ENCODE measurements around the gene ZNF813.
"Not testable (repeated sequence)": the region's sequence is repeated elsewhere in the genome, so short reads cannot be mapped to it uniquely, and the experiment has no call there.

Gene ZNF813

GRCh38 chr19:53467485-53468262 lies at the start of gene ZNF813:
Gene ZNF813 (plus strand): TSS chr19:53467733. CDS start chr19:53483823, 16,090 bp downstream.
- peak; percentile 91 for DNase-seq (ENCODE audit: low spot score)

- DNase-seq (ENCODE audit: low spot score): not testable (repeated sequence)
Measured at GRCh38 chr19:53420520-53421315, 46.8 kb upstream of the ZNF813 start.

- no peak for DNase-seq (ENCODE audit: low spot score)
Measured at GRCh38 chr19:53422551-53422950, 45.0 kb upstream of the ZNF813 start.

- not testable (repeated sequence) for DNase-seq (ENCODE audit: low spot score)
Measured at GRCh38 chr19:53423074-53423473, 44.5 kb upstream of the ZNF813 start.

- not testable (repeated sequence) for DNase-seq (ENCODE audit: low spot score)
Measured at GRCh38 chr19:53423680-53424079, 43.9 kb upstream of the ZNF813 start.

GRCh38 chr19:53424968-53425597 lies 42.5 kb upstream of the ZNF813 start:
- DNase-seq (ENCODE audit: low spot score): peak; percentile 69

GRCh38 chr19:53431399-53432087 lies 36.0 kb upstream of the ZNF813 start, which contains the start of gene ZNF761:
Gene ZNF761 (plus strand): TSS chr19:53431984. CDS start chr19:53447269, 15,285 bp downstream.
- peak; percentile 90 for DNase-seq (ENCODE audit: low spot score)

- peak; percentile 29 for DNase-seq (ENCODE audit: low spot score)
Measured at GRCh38 chr19:53432088-53432661, 35.4 kb upstream of the ZNF813 start.

- not testable (repeated sequence) for DNase-seq (ENCODE audit: low spot score)
Measured at GRCh38 chr19:53443809-53444208, 23.7 kb upstream of the ZNF813 start.

GRCh38 chr19:53447196-53447595 lies 20.3 kb upstream of the ZNF813 start:
- not testable (repeated sequence) for DNase-seq (ENCODE audit: low spot score)

GRCh38 chr19:53455828-53456227 lies 11.7 kb upstream of the ZNF813 start:
- DNase-seq (ENCODE audit: low spot score): no peak

GRCh38 chr19:53460131-53460721 lies 7.3 kb upstream of the ZNF813 start:
- DNase-seq (ENCODE audit: low spot score): not testable (repeated sequence)

- DNase-seq (ENCODE audit: low spot score): no peak
Measured at GRCh38 chr19:53461866-53462265, 5.7 kb upstream of the ZNF813 start.

- no peak for DNase-seq (ENCODE audit: low spot score)
Measured at GRCh38 chr19:53462861-53463260, 4.7 kb upstream of the ZNF813 start.

GRCh38 chr19:53463263-53463662 lies 4.3 kb upstream of the ZNF813 start:
- DNase-seq (ENCODE audit: low spot score): peak; percentile 82

GRCh38 chr19:53466726-53467484 lies 628 bp upstream of the ZNF813 start:
- DNase-seq (ENCODE audit: low spot score): peak; percentile 26

- not testable (repeated sequence) for DNase-seq (ENCODE audit: low spot score)
Measured at GRCh38 chr19:53468628-53469027, 1.1 kb downstream of the ZNF813 start.

GRCh38 chr19:53471916-53472315 lies 4.4 kb downstream of the ZNF813 start:
- DNase-seq (ENCODE audit: low spot score): no peak

- not testable (repeated sequence) for DNase-seq (ENCODE audit: low spot score)
Measured at GRCh38 chr19:53474832-53475231, 7.3 kb downstream of the ZNF813 start.

GRCh38 chr19:53475470-53475869 lies 7.9 kb downstream of the ZNF813 start:
- not testable (repeated sequence) for DNase-seq (ENCODE audit: low spot score)

All from iPS-NIHi11 (cell line).